Measurements from ENCODE around the gene NOL9. TPM values are rescaled to one million over a fixed set of nuclear protein-coding genes. Genes with fewer than 3 reads are reported as not detected.

Gene NOL9
- total and polyA plus RNA-seq, 9 of the 15 experiments (the other 6 are each of a cell fraction or from before 2014, with no cell fraction given), result 5.6 to 76.5 (median 47.3) TPM

GRCh38 chr1:6503884-6504602 lies 50.3 kb downstream of the NOL9 start:
- no peak overlapping the region for H3K4me3 ChIP-seq
- ChIA-PET POLR2A (interaction anchor here (0.7 to 6.1 kb wide), 4 partner anchors 10 to 271 kb away, joined by 3 to 57 read pairs (median 3); partner anchors contain the start of gene ZBTB48), CTCF (ENCODE audit: low intra/inter-chr PET ratio) (no interaction called here)
- no peak overlapping the region for H3K4me2 ChIP-seq (ENCODE audit: insufficient read depth, low read length)
- in situ Hi-C loops (cut with MboI) (no loop called here), intact Hi-C loops (cut with micrococcal nuclease) (loop anchor here (2.0 kb wide), 1 partner anchor 17 kb away; no protein-coding TSS in a partner anchor)
- no peaks in the 10 kb centered on the region for H3K9me1 ChIP-seq (ENCODE audit: control insufficient read depth, insufficient read depth, low read length)
- 6% methylated on average over 19 of the region's 20 CpGs for WGBS (ENCODE audit: insufficient coverage, low coverage, missing lambda C conversion rate)
- ATAC-seq (no peak), FAIRE-seq (no peak), DNase-seq (ENCODE audit: extremely low read depth in 1 of 4, low spot score in 3 of 4) (no peak)
- peaks cover 35% of the 10 kb centered on the region for H4K20me1 ChIP-seq (replicated peaks; ENCODE audit: control insufficient read depth, insufficient read depth, low read length)
- H3K9me3 ChIP-seq (replicated peaks; ENCODE audit: control insufficient read depth, insufficient read depth, low read depth, low read length), result no peaks in the 10 kb centered on the region
- no peak overlapping the region for H3K9ac ChIP-seq (ENCODE audit: insufficient read depth in 1 of 2, low read depth in 2 of 2, low read length in 2 of 2)
- H2AFZ ChIP-seq (ENCODE audit: low read depth, low read length), result no peak overlapping the region
- TF ChIP-seq NR0B1 (IDR thresholded peaks at IDR 0.05; ENCODE audit: partially characterized antibody) (no peak), TFAP4 (CRISPR knock-in tag; IDR thresholded peaks at IDR 0.05; ENCODE audit: borderline replicate concordance) (0 out of 2 replicates have a peak, but pooled peaks have one; percentile 34), RUNX1 (IDR thresholded peaks at IDR 0.05; ENCODE audit: low read depth) (no peak), PCBP1 (IDR thresholded peaks at IDR 0.05; ENCODE audit: low read depth, low read length, poor library complexity, severe bottlenecking) (peak; percentile 57)
- H3K36me3 ChIP-seq (ENCODE audit: control insufficient read depth, insufficient read depth, low read length), result no peaks in the 10 kb centered on the region
- H3K27me3 ChIP-seq (ENCODE audit: control insufficient read depth in 2 of 2, insufficient read depth in 2 of 2, low read length in 2 of 2), result peaks cover 81 to 96% of the 10 kb centered on the region in 2 experiments
- no TSS peak for BruUV-seq (replicated peaks)
- H3K27ac ChIP-seq (ENCODE audit: extremely low read depth, low read depth, low read length), result no peak overlapping the region
- H3K4me1 ChIP-seq (replicated peaks in 1 of 2; ENCODE audit: control insufficient read depth in 2 of 2, insufficient read depth in 2 of 2, low read length in 2 of 2), result peaks cover 0 to 53% of the 10 kb centered on the region in 2 experiments; a peak in 2 of 5 replicates
- H3K79me2 ChIP-seq (ENCODE audit: control insufficient read depth, insufficient read depth, low read length), result no peaks in the 10 kb centered on the region
